ENCODE results near the gene ZNG1F.
"Not testable (repeated sequence)": the region's sequence is repeated elsewhere in the genome, so short reads cannot be mapped to it uniquely, and the experiment has no call there.

DNA sequence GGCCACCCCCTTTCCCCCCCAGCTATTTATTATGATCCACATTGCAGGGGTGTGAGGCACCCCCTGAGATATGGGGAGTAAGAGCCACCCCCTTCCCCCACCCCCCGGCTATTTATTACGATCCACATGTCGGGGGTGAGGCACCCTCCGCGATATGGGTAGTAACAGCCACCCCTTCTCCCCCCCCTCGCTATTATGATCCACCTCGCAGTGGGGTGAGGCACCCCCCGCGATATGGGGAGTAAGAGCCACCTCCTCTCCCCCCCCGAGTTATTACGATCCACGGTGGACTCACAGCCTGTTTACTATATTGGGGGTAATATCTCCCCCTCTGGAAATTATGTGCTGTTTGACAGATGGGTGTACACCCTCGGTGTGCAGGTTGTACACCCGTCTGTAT lies 75.8 kb downstream of the ZNG1F start:
- TF ChIP-seq CTCF (conservative IDR thresholded peaks at IDR 0.05; ENCODE audit: low read depth in 2 of 2); REST (IDR thresholded peaks at IDR 0.05; ENCODE audit: unreplicated experiment): not testable (repeated sequence)

Data from GM23338 (cell line).